ENCODE results near the gene ZEB2.

Gene ZEB2

GRCh38 chr2:144480285-144480684 is 39.6 kb downstream of the ZEB2 start:
- H3F3A ChIP-seq (ENCODE audit: low read depth), result no peaks in the 10 kb centered on the region
- H3K27me3 ChIP-seq (ENCODE audit: insufficient read depth, low read length, poor library complexity, severe bottlenecking), result no peaks in the 10 kb centered on the region
- H3K9me2 ChIP-seq (replicated peaks; ENCODE audit: low read depth, low read length), result no peaks in the 10 kb centered on the region
- H2AFZ ChIP-seq (ENCODE audit: low read length), result no peak overlapping the region
- no peaks in the 10 kb centered on the region for H4K20me1 ChIP-seq (ENCODE audit: insufficient read depth, low read length, poor library complexity, severe bottlenecking)
- no peaks in the 10 kb centered on the region; the same call in 1 of the 2 replicates for H3K36me3 ChIP-seq (ENCODE audit: insufficient read depth, low read length)
- H3K79me2 ChIP-seq (ENCODE audit: insufficient read depth, low read length), result peaks cover 11% of the 10 kb centered on the region; the same call in 1 of the 2 replicates
- no peak overlapping the region for H3K9ac ChIP-seq (ENCODE audit: low read depth, low read length, poor library complexity, severe bottlenecking)
- H3K9me3 ChIP-seq (ENCODE audit: insufficient read depth, low read depth, low read length), result no peaks in the 10 kb centered on the region
- no peak overlapping the region for H3K4me2 ChIP-seq (ENCODE audit: low read depth, low read length, poor library complexity, severe bottlenecking)
- no peak overlapping the region for H3K4me3 ChIP-seq (ENCODE audit: low read length, poor library complexity, severe bottlenecking)
- no peaks in the 10 kb centered on the region for H3K4me1 ChIP-seq (ENCODE audit: insufficient read depth, low read length, poor library complexity, severe bottlenecking)
- TF ChIP-seq CTCF (conservative IDR thresholded peaks at IDR 0.05; ENCODE audit: low read length), result no peak
- no peak for TF ChIP-seq EZH2phosphoT487 (IDR thresholded peaks at IDR 0.05; ENCODE audit: borderline replicate concordance)

GRCh38 chr2:144479659-144480058 is 40.3 kb downstream of the ZEB2 start:
- Histone ChIP-seq H3K9me2 (replicated peaks; ENCODE audit: low read depth, low read length) (no peaks in the 10 kb centered on the region), H3F3A (ENCODE audit: low read depth) (no peaks in the 10 kb centered on the region), H4K20me1 (ENCODE audit: insufficient read depth, low read length, poor library complexity, severe bottlenecking) (no peaks in the 10 kb centered on the region), H3K36me3 (ENCODE audit: insufficient read depth, low read length) (no peaks in the 10 kb centered on the region; the same call in 1 of the 2 replicates), H2AFZ (ENCODE audit: low read length) (no peak overlapping the region), H3K9ac (ENCODE audit: low read depth, low read length, poor library complexity, severe bottlenecking) (no peak overlapping the region), H3K79me2 (ENCODE audit: insufficient read depth, low read length) (peaks cover 8% of the 10 kb centered on the region; the same call in 1 of the 2 replicates), H3K4me2 (ENCODE audit: low read depth, low read length, poor library complexity, severe bottlenecking) (no peak overlapping the region), H3K4me1 (ENCODE audit: insufficient read depth, low read length, poor library complexity, severe bottlenecking) (no peaks in the 10 kb centered on the region), H3K27me3 (ENCODE audit: insufficient read depth, low read length, poor library complexity, severe bottlenecking) (no peaks in the 10 kb centered on the region), H3K4me3 (ENCODE audit: low read length, poor library complexity, severe bottlenecking) (no peak overlapping the region), H3K9me3 (ENCODE audit: insufficient read depth, low read depth, low read length) (no peaks in the 10 kb centered on the region)
- no peak for TF ChIP-seq CTCF (conservative IDR thresholded peaks at IDR 0.05; ENCODE audit: low read length)
- TF ChIP-seq EZH2phosphoT487 (IDR thresholded peaks at IDR 0.05; ENCODE audit: borderline replicate concordance), result no peak

- no peak overlapping the region for H2AFZ ChIP-seq (ENCODE audit: low read length)
- no peaks in the 10 kb centered on the region for H3K9me2 ChIP-seq (replicated peaks; ENCODE audit: low read depth, low read length)
- no peaks in the 10 kb centered on the region for H3K27me3 ChIP-seq (ENCODE audit: insufficient read depth, low read length, poor library complexity, severe bottlenecking)
- no peaks in the 10 kb centered on the region for H4K20me1 ChIP-seq (ENCODE audit: insufficient read depth, low read length, poor library complexity, severe bottlenecking)
- H3K79me2 ChIP-seq (ENCODE audit: insufficient read depth, low read length), result peaks cover 3% of the 10 kb centered on the region; the same call in 1 of the 2 replicates
- H3K4me3 ChIP-seq (ENCODE audit: low read length, poor library complexity, severe bottlenecking), result no peak overlapping the region
- no peak for TF ChIP-seq EZH2phosphoT487 (IDR thresholded peaks at IDR 0.05; ENCODE audit: borderline replicate concordance)
- no peak for TF ChIP-seq CTCF (conservative IDR thresholded peaks at IDR 0.05; ENCODE audit: low read length)
- no peaks in the 10 kb centered on the region for H3K4me1 ChIP-seq (ENCODE audit: insufficient read depth, low read length, poor library complexity, severe bottlenecking)
- no peaks in the 10 kb centered on the region; the same call in 1 of the 2 replicates for H3K36me3 ChIP-seq (ENCODE audit: insufficient read depth, low read length)
- H3K4me2 ChIP-seq (ENCODE audit: low read depth, low read length, poor library complexity, severe bottlenecking), result no peak overlapping the region
- H3K9me3 ChIP-seq (ENCODE audit: insufficient read depth, low read depth, low read length), result no peaks in the 10 kb centered on the region
- no peak overlapping the region for H3K9ac ChIP-seq (ENCODE audit: low read depth, low read length, poor library complexity, severe bottlenecking)
- no peaks in the 10 kb centered on the region for H3F3A ChIP-seq (ENCODE audit: low read depth)
Measured at GRCh38 chr2:144479138-144479537, 40.8 kb downstream of the ZEB2 start.

Data from Loucy (cell line).